GM19240 (cell line): Measurements from ENCODE around the gene CELF2.

Source experiments
- DNase-seq: peaks from one replicate; pipeline ENCODE4 v3.0.0; 2011; ENCODE audit warnings: low spot score; ENCODE audit not compliant: insufficient read length

Gene CELF2

GRCh38 chr10:11386044-11386443 is 368.4 kb downstream of the CELF2 start:
- DNase-seq = no peak
